Activated CD8-positive, alpha-beta T cell treated with anti-CD3 and anti-CD28 coated beads, Interleukin-2, amount 10 ng/mL, durations not matched to agents 7 days and 5 days (primary cell): ENCODE data around the gene B3GNT8. TPM values are rescaled to one million over a fixed set of nuclear protein-coding genes. Genes with fewer than 3 reads are reported as not detected.
"Not testable (repeated sequence)": the region's sequence is repeated elsewhere in the genome, so short reads cannot be mapped to it uniquely, and the experiment has no call there.

Source experiments
- ATAC-seq: fragments of 150-1000 bp; cut with Tn5 transposase; one replicate; pipeline ENCODE4 v1.10.0; 2021; ENCODE audit warnings: moderate library complexity
- CTCF ChIA-PET: fragments of 350-600 bp; sonication (Branson Sonifier 250); formaldehyde crosslinking; loops from one replicate; lab custom pipeline; 2021; ENCODE audit warnings: antibody characterized with exemption; lab: Charles Lee
- POLR2A ChIA-PET: fragments of 350-600 bp; sonication (Branson Sonifier 250); formaldehyde crosslinking; loops from one replicate; lab custom pipeline; 2021; ENCODE audit warnings: antibody characterized with exemption; lab: Charles Lee
- DNase-seq: peaks from one replicate; pipeline ENCODE4 v3.0.0-alpha.2; 2020
- H3K27ac Mint-ChIP-seq: one replicate; pipeline ENCODE4 v1.8.0; 2021; ENCODE audit warnings: mild to moderate bottlenecking, mixed read lengths
- H3K27me3 Mint-ChIP-seq: one replicate; pipeline ENCODE4 v1.8.0; 2021; ENCODE audit warnings: low read depth, mixed read lengths
- H3K36me3 Mint-ChIP-seq: one replicate; pipeline ENCODE4 v1.8.0; 2021; ENCODE audit warnings: low read depth, mixed read lengths
- H3K4me1 Mint-ChIP-seq: one replicate; pipeline ENCODE4 v1.8.0; 2021; ENCODE audit warnings: low read depth, mixed read lengths
- H3K4me3 Mint-ChIP-seq: one replicate; pipeline ENCODE4 v1.8.0; 2021; ENCODE audit warnings: mild to moderate bottlenecking, mixed read lengths
- H3K9me3 Mint-ChIP-seq: one replicate; pipeline ENCODE4 v1.8.0; 2022; ENCODE audit warnings: mixed read lengths; ENCODE audit not compliant: insufficient read depth
- total RNA-seq, 2 experiments: library from RNA; stranded (reverse); gene quantifications; one replicate each; pipeline ENCODE4 v1.2.3, GENCODE V29; 2021

The B3GNT8 gene, protein sequence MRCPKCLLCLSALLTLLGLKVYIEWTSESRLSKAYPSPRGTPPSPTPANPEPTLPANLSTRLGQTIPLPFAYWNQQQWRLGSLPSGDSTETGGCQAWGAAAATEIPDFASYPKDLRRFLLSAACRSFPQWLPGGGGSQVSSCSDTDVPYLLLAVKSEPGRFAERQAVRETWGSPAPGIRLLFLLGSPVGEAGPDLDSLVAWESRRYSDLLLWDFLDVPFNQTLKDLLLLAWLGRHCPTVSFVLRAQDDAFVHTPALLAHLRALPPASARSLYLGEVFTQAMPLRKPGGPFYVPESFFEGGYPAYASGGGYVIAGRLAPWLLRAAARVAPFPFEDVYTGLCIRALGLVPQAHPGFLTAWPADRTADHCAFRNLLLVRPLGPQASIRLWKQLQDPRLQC
- total RNA-seq: 1 to 10 TPM; 2.9 to 5.2 TPM

GRCh38 chr19:41426952-41427646, at the start of gene B3GNT8:
B3GNT8 (minus strand) TSS chr19:41427374; CDS start chr19:41426778, 596 bp downstream.
- POLR2A ChIA-PET: interaction anchor here (0.6 to 1.7 kb wide), 3 partner anchors 9 to 128 kb away, joined by 3 to 6 read pairs (median 5); no protein-coding TSS in a partner anchor
- H3K27ac Mint-ChIP-seq: peak within 1 kb of the TSS; percentile 84

GRCh38 chr19:41476583-41476982, 49.4 kb upstream of the B3GNT8 start:
- DNase-seq: no peak
- no peak for ATAC-seq
- CTCF ChIA-PET: no interaction called here
- Mint-ChIP-seq H3K9me3 (no peaks in the 10 kb centered on the region), H3K4me1 (no peaks in the 10 kb centered on the region), H3K27ac (no peak overlapping the region), H3K4me3 (no peak overlapping the region), H3K36me3 (no peaks in the 10 kb centered on the region), H3K27me3 (peaks cover 37% of the 10 kb centered on the region)
- POLR2A ChIA-PET: no interaction called here

More at GRCh38 chr19:41426952-41427646, at the start of gene B3GNT8:
- H3K9me3 Mint-ChIP-seq: no peaks in the 10 kb centered on the region
- peak; percentile 71 for ATAC-seq
- peak within 1 kb of the TSS; percentile 77 for H3K4me3 Mint-ChIP-seq
- peak; percentile 71 for DNase-seq
- no peaks in the 10 kb centered on the region for H3K27me3 Mint-ChIP-seq
- CTCF ChIA-PET: interaction anchor here (0.9 to 1.2 kb wide), 4 partner anchors 8 to 143 kb away, joined by 3 to 4 read pairs (median 4); no protein-coding TSS in a partner anchor
- H3K4me1 Mint-ChIP-seq: peaks cover 53% of the 10 kb centered on the region
- H3K36me3 Mint-ChIP-seq: peaks cover 23% of the 10 kb centered on the region

DNA sequence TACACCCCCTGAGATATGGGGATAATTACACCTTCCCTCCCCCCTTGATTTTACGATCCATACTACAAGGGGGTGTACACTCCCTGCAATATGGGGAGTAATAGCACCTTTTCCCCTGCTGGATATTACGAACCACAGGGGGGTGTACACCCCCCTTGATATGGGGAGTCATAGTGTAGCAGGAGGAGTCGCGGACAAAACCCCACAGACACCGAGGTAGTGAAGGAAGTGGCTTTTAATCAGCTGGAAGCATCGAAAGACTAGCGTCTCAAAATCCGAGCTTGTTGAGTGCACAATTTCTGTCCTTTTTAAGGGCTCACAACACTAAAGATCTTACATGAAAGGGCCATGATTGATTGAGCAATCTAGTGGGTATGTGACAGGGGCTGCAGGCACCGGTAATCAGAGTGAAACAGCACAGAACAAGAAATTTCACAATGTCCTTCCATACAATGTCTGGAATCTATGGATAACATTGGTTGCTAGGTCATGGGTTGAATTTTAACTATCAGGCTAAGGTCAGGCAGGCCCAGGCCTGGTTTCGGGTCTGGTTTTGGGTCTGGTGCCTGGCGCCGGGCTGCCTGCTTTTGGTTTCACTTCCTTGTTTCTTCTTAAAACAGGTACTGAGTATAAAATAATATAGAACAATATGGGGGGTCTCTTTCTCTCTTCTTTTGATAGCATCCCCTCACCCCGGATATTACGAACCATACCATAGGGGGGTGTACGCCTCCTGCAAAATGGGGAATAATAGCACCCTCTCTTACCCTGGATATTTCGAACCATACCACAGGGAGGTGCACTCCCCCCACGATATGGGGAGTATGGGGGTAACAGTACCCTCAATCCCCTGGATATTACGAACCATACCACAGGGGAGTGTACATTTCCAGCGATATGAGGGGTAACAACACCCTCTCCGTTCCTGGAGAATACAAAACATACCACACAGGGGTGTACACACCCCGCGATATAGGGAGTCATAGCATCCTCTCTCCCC, 36.4 kb upstream of the B3GNT8 start:
- H3K27ac Mint-ChIP-seq: peak overlapping the region; percentile 69
- CTCF ChIA-PET, ATAC-seq, H3K36me3 Mint-ChIP-seq, H3K9me3 Mint-ChIP-seq, POLR2A ChIA-PET, DNase-seq, H3K4me3 Mint-ChIP-seq: not testable (repeated sequence)
- H3K27me3 Mint-ChIP-seq: peaks cover 22% of the 10 kb centered on the region
- H3K4me1 Mint-ChIP-seq: peaks cover 10% of the 10 kb centered on the region

DNA sequence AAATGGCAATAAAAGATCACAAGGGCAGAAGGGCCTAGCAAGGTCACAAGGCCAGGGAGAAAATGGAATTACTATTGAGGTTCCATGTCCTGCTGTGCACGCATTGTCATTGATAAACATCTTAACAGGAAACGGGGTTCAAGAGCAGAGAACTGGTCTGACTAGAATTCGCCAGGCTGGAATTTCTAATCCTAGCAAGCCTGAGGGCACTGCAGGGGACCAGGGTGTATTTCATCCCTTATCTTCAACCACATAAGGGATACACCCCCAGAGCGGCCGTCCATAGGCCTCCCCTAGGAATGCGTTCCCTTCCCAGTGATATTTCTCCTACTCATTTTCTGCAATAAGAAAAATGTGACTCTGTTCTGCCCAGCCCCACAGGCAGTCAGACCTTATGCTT, 35.3 kb upstream of the B3GNT8 start:
- CTCF ChIA-PET: no interaction called here
- H3K27me3 Mint-ChIP-seq: peaks cover 17% of the 10 kb centered on the region

DNA sequence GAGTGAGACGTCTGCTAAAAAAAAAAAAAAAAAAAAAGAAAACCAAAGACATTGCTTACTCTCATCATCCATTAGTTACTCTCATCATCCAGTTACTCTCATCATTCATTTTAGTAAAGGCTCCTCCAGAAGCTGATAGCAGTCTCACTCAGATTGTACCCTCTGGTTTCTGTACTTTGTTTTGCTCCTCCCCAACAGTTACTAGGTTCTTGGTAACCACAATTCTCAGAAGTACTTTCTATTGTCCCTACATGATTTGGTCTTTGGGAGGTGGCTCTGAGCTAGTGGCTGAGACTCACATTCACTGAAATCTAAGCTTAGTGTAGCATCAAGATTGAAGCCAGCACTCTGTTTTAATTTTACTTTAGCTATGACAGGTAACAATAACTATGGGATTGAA, 30.1 kb upstream of the B3GNT8 start:
- Mint-ChIP-seq H3K27ac (peak overlapping the region; percentile 81), H3K4me1 (peaks cover 33% of the 10 kb centered on the region), H3K27me3 (peaks cover 26% of the 10 kb centered on the region), H3K36me3 (no peaks in the 10 kb centered on the region), H3K4me3 (peak overlapping the region; percentile 34), H3K9me3 (no peaks in the 10 kb centered on the region)
- ChIA-PET CTCF (interaction anchor here (0.8 to 2.7 kb wide), 14 partner anchors 8 to 250 kb away, joined by 3 to 21 read pairs (median 4); partner anchors contain the start of genes DMAC2 and ERICH4), POLR2A (interaction anchor here (0.6 to 0.8 kb wide), 2 partner anchors 18 to 144 kb away, joined by 3 to 5 read pairs; partner anchors contain the start of gene DMAC2)
- DNase-seq: peak; percentile 46
- peak; percentile 93 for ATAC-seq

More for the DNA sequence above, 35.3 kb upstream of the B3GNT8 start:
- ATAC-seq: no peak
- POLR2A ChIA-PET: no interaction called here
- no peaks in the 10 kb centered on the region for H3K9me3 Mint-ChIP-seq
- H3K4me3 Mint-ChIP-seq: no peak overlapping the region
- no peaks in the 10 kb centered on the region for H3K36me3 Mint-ChIP-seq
- no peak for DNase-seq
- peaks cover 17% of the 10 kb centered on the region for H3K4me1 Mint-ChIP-seq
- H3K27ac Mint-ChIP-seq: no peak overlapping the region

GRCh38 chr19:41456342-41456918, 29.3 kb upstream of the B3GNT8 start:
- Mint-ChIP-seq H3K4me3 (no peak overlapping the region), H3K9me3 (no peaks in the 10 kb centered on the region), H3K27ac (peak overlapping the region; percentile 3), H3K36me3 (no peaks in the 10 kb centered on the region), H3K27me3 (peaks cover 24% of the 10 kb centered on the region), H3K4me1 (peaks cover 32% of the 10 kb centered on the region)
- no peak for ATAC-seq
- CTCF ChIA-PET: interaction anchor here (0.9 to 2.7 kb wide), 12 partner anchors 7 to 251 kb away, joined by 3 to 21 read pairs (median 6); partner anchors contain the start of genes DMAC2 and ERICH4
- no peak for DNase-seq
- POLR2A ChIA-PET: interaction anchor here (0.8 kb wide), 1 partner anchor 17 kb away, joined by 5 read pairs; the partner anchor contains the start of gene DMAC2

- Mint-ChIP-seq H3K9me3 (no peaks in the 10 kb centered on the region), H3K4me1 (peaks cover 32% of the 10 kb centered on the region), H3K36me3 (no peaks in the 10 kb centered on the region), H3K27me3 (peaks cover 24% of the 10 kb centered on the region), H3K4me3 (no peak overlapping the region), H3K27ac (no peak overlapping the region)
- DNase-seq (no peak), ATAC-seq (no peak)
- CTCF ChIA-PET: interaction anchor here (1.4 to 2.7 kb wide), 8 partner anchors 16 to 251 kb away, joined by 3 to 21 read pairs (median 6); partner anchors contain the start of gene DMAC2
- POLR2A ChIA-PET: no interaction called here
These were observed 28.8 kb upstream of the B3GNT8 start for GRCh38 chr19:41455936-41456335.

- ChIA-PET POLR2A (no interaction called here), CTCF (interaction anchor here (4.7 kb wide), 1 partner anchor 142 kb away, joined by 61 read pairs; no protein-coding TSS in a partner anchor)
- no peaks in the 10 kb centered on the region for H3K36me3 Mint-ChIP-seq
- ATAC-seq: no peak
- H3K4me1 Mint-ChIP-seq: peaks cover 40% of the 10 kb centered on the region
- no peaks in the 10 kb centered on the region for H3K9me3 Mint-ChIP-seq
- H3K27me3 Mint-ChIP-seq: peaks cover 26% of the 10 kb centered on the region
- no peak overlapping the region for H3K27ac Mint-ChIP-seq
- no peak overlapping the region for H3K4me3 Mint-ChIP-seq
- no peak for DNase-seq
These were observed 25.6 kb upstream of the B3GNT8 start for GRCh38 chr19:41452584-41453275.

- DNase-seq (no peak), ATAC-seq (peak; percentile 41)
- Mint-ChIP-seq H3K27ac (no peak overlapping the region), H3K4me1 (peaks cover 27% of the 10 kb centered on the region), H3K4me3 (no peak overlapping the region), H3K36me3 (no peaks in the 10 kb centered on the region), H3K27me3 (peaks cover 24% of the 10 kb centered on the region), H3K9me3 (no peaks in the 10 kb centered on the region)
- POLR2A ChIA-PET: no interaction called here
- CTCF ChIA-PET: interaction anchor here (0.6 to 5.5 kb wide), 21 partner anchors 8 to 366 kb away, joined by 3 to 118 read pairs (median 11); partner anchors contain the start of genes CEACAM21 and DMAC2
These were observed 22.6 kb upstream of the B3GNT8 start for GRCh38 chr19:41449865-41450178.
